ENCODE results near the gene IGHMBP2. TPM values are rescaled to one million over a fixed set of nuclear protein-coding genes. Genes with fewer than 3 reads are reported as not detected.

The IGHMBP2 gene
- total RNA-seq, 1 donor from 2014 or later: 30.8 TPM

DNA sequence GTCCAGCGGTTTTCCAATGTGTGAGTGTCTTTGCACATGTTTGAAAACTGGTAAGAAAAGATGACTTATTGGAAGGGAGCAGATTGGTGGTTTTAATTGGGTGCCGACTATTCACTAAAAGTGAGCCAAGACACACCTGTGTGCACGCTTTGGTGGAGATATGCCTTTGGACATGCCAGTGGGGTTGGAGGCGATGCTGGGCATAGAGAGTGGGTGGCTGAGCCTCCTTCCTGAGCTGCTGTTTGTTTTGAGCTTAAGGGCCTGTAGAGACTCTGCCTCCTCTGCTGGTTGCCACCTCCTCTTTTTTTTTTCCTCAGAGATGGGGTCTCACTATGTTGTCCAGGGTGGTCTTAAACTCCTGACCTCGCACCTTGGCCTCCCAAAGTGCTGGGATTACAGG is 9.5 kb downstream of the IGHMBP2 start:
- Mint-ChIP-seq H3K36me3 (ENCODE audit: unreplicated experiment) (no peaks in the 10 kb centered on the region), H3K9me3 (ENCODE audit: unreplicated experiment) (no peaks in the 10 kb centered on the region)
- TF ChIP-seq, protein P1, sequence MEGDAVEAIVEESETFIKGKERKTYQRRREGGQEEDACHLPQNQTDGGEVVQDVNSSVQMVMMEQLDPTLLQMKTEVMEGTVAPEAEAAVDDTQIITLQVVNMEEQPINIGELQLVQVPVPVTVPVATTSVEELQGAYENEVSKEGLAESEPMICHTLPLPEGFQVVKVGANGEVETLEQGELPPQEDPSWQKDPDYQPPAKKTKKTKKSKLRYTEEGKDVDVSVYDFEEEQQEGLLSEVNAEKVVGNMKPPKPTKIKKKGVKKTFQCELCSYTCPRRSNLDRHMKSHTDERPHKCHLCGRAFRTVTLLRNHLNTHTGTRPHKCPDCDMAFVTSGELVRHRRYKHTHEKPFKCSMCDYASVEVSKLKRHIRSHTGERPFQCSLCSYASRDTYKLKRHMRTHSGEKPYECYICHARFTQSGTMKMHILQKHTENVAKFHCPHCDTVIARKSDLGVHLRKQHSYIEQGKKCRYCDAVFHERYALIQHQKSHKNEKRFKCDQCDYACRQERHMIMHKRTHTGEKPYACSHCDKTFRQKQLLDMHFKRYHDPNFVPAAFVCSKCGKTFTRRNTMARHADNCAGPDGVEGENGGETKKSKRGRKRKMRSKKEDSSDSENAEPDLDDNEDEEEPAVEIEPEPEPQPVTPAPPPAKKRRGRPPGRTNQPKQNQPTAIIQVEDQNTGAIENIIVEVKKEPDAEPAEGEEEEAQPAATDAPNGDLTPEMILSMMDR (IDR thresholded peaks at IDR 0.05; ENCODE audit: partially characterized antibody, unreplicated experiment): no peak

DNA sequence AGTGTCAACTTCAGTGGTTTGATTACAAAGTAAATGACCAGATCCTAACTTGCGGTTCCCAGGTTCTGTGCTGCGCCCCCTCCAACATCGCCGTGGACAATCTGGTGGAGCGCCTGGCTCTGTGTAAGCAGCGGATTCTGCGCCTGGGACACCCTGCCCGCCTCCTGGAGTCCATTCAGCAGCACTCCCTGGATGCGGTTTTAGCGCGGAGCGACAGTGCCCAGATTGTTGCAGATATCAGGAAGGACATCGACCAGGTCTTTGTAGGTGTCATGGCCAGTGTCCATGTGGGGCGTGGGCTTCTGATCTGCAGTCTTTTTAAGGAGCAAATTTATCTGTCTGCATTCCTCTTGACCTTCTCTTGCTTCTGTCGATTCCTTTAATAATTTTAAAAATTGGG is 11.1 kb downstream of the IGHMBP2 start:
- H3K9me3 Mint-ChIP-seq (ENCODE audit: unreplicated experiment): no peaks in the 10 kb centered on the region
- H3K4me1 Mint-ChIP-seq (ENCODE audit: low read depth, unreplicated experiment): no peaks in the 10 kb centered on the region
- no peaks in the 10 kb centered on the region for H3K36me3 Mint-ChIP-seq (ENCODE audit: unreplicated experiment)
- TF ChIP-seq, protein P1 (IDR thresholded peaks at IDR 0.05; ENCODE audit: partially characterized antibody, unreplicated experiment): no peak
- no peaks in the 10 kb centered on the region for H3K27me3 Mint-ChIP-seq (ENCODE audit: unreplicated experiment)
- H3K4me3 Mint-ChIP-seq (ENCODE audit: unreplicated experiment): no peak overlapping the region
- no peak for DNase-seq
- no peak overlapping the region for H3K27ac Mint-ChIP-seq (ENCODE audit: unreplicated experiment)

More for the DNA sequence above, 9.5 kb downstream of the IGHMBP2 start:
- DNase-seq: no peak
- no peak overlapping the region for H3K27ac Mint-ChIP-seq (ENCODE audit: unreplicated experiment)
- no peak overlapping the region for H3K4me3 Mint-ChIP-seq (ENCODE audit: unreplicated experiment)
- H3K27me3 Mint-ChIP-seq (ENCODE audit: unreplicated experiment): no peaks in the 10 kb centered on the region
- no peaks in the 10 kb centered on the region for H3K4me1 Mint-ChIP-seq (ENCODE audit: low read depth, unreplicated experiment)

DNA sequence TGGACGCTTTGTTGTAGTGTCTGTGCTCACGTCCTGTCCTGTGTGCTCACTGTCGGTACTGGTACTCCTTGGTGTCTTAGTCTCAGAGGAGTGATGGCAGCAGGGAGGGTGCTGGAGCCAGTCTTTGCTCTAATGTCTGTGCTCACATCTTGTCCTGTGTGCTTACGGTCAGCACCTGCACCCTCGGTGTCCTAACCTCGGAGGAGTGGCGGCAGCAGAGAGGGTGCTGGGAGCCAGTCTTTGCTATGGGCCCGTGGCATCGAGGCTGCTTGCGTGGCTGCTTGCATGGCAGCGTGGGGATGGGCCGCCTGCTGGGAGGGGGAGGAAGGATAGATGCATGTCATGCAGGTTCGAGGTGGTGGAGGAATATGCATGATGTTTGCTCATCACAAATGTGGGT is 12.7 kb downstream of the IGHMBP2 start:
- TF ChIP-seq, protein P1 (IDR thresholded peaks at IDR 0.05; ENCODE audit: partially characterized antibody, unreplicated experiment): no peak
- Mint-ChIP-seq H3K4me3 (ENCODE audit: unreplicated experiment) (no peak overlapping the region), H3K4me1 (ENCODE audit: low read depth, unreplicated experiment) (no peaks in the 10 kb centered on the region), H3K27ac (ENCODE audit: unreplicated experiment) (no peak overlapping the region), H3K9me3 (ENCODE audit: unreplicated experiment) (no peaks in the 10 kb centered on the region), H3K36me3 (ENCODE audit: unreplicated experiment) (no peaks in the 10 kb centered on the region), H3K27me3 (ENCODE audit: unreplicated experiment) (no peaks in the 10 kb centered on the region)
- no peak for DNase-seq

DNA sequence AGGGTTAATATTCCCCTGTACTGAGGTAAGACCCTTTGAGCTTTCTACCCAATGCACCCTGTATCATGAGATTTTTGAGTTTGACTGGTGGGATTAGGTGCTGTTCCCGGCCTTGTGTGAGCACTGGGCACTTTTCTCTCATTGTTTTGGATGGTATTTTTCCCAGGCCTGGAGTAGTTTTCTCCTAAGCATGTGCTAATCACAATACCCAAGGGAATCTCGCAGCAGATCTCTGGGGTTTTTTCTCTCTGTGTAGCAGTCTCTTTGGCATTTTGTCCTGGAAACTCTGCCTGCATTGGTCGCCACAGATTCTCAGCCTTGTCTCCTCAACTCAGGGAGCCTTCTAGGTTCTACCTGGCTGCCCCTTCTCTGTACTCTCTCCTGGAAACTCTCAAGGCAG is 19.9 kb downstream of the IGHMBP2 start:
- H3K4me1 Mint-ChIP-seq (ENCODE audit: low read depth, unreplicated experiment): peaks cover 4% of the 10 kb centered on the region
- H3K9me3 Mint-ChIP-seq (ENCODE audit: unreplicated experiment): peaks cover 7% of the 10 kb centered on the region
- peaks cover 39% of the 10 kb centered on the region for H3K36me3 Mint-ChIP-seq (ENCODE audit: unreplicated experiment)
- H3K27me3 Mint-ChIP-seq (ENCODE audit: unreplicated experiment): no peaks in the 10 kb centered on the region
- TF ChIP-seq, protein P1 (IDR thresholded peaks at IDR 0.05; ENCODE audit: partially characterized antibody, unreplicated experiment): no peak
- H3K27ac Mint-ChIP-seq (ENCODE audit: unreplicated experiment): no peak overlapping the region
- DNase-seq: no peak
- H3K4me3 Mint-ChIP-seq (ENCODE audit: unreplicated experiment): no peak overlapping the region

DNA sequence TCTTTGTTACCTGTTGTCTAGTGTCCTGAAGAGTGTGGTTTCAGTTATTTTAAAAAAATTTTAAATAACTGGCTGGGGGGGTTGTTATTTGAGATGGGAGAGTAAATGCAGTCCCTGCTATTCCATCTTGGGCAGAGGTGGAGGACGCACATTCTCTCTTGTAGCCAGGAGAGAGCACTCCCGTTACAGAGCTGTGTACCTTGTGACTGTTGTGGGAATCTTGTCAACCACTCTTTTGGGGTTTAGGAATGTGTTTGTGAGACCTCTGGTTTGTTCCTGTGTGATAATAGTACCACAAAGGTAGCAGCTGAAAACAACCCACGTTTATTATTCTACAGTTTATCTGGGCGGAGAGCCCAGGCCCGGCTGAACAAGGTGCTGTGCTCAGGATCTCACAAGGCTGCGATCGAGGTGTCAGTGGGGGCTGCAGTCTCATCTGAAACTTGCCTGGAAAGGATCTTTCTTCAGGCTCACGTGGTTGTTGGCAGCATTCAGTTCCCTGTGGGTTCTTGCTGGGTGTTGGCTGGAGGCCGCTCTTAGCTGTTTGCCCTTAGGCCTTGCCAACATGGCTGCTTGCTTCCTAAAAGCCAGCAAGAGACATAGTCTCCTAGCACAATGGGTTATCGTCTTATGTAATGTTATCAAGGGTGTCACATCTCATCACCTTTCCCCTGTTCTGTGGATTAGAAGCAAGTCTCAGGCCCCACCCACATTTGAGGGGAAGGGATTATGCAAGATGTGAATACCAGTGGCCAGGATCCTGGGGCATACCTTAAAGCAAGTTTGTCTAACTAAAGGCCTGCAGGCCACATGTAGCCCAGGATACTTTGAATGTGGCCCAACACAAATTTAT is 20.6 kb downstream of the IGHMBP2 start:
- Mint-ChIP-seq H3K4me1 (ENCODE audit: low read depth, unreplicated experiment) (peaks cover 4% of the 10 kb centered on the region), H3K9me3 (ENCODE audit: unreplicated experiment) (peaks cover 7% of the 10 kb centered on the region), H3K27me3 (ENCODE audit: unreplicated experiment) (no peaks in the 10 kb centered on the region), H3K27ac (ENCODE audit: unreplicated experiment) (no peak overlapping the region), H3K4me3 (ENCODE audit: unreplicated experiment) (no peak overlapping the region), H3K36me3 (ENCODE audit: unreplicated experiment) (peaks cover 39% of the 10 kb centered on the region)
- DNase-seq: no peak
- TF ChIP-seq, protein P1 (IDR thresholded peaks at IDR 0.05; ENCODE audit: partially characterized antibody, unreplicated experiment): no peak
